Activated naive CD8-positive, alpha-beta T cell treated with anti-CD3 and anti-CD28 coated beads for 36 hours (primary cell): ENCODE measurements around the gene PHF10. TPM values are rescaled to one million over a fixed set of nuclear protein-coding genes. Genes with fewer than 3 reads are reported as not detected.

Experiments
- total RNA-seq, 2 experiments: library from RNA; stranded (reverse); gene quantifications; one replicate each; pipeline ENCODE4 v1.2.3, GENCODE V29; 2021

PHF10 gene
- total RNA-seq, 2 experiments from 2014 or later, result 72.7 to 79.8 TPM

Other genes starting within 250 kb of the PHF10 start
- 10 to 100 TPM; 29.0 to 29.7 TPM for gene WDR27, start 22.5 kb downstream of the PHF10 start, total RNA-seq
- 10 to 100 TPM; 20.8 to 21.0 TPM for gene C6orf120, start 22.4 kb downstream of the PHF10 start, total RNA-seq
- 1 to 10 TPM; 2.0 TPM for gene DYNLT2, start 27.1 kb upstream of the PHF10 start, total RNA-seq
- 10 to 100 TPM; 24.0 to 26.2 TPM for gene ERMARD, start 27.1 kb upstream of the PHF10 start, total RNA-seq